ENCODE results near the gene GTPBP4. TPM values are rescaled to one million over a fixed set of nuclear protein-coding genes. Genes with fewer than 3 reads are reported as not detected.

The GTPBP4 gene
- total and polyA plus RNA-seq, 2 of the 13 experiments (the other 11 are each of a cell fraction or from before 2014, with no cell fraction given): 24.1 to 85.5 TPM

- 0 out of 2 replicates have a peak, but pooled peaks have one; percentile 40 for TF ChIP-seq SNAPC4 (CRISPR knock-in tag; IDR thresholded peaks at IDR 0.05)
- TF ChIP-seq ZNF543 (CRISPR knock-in tag; IDR thresholded peaks at IDR 0.05): peak; percentile 47; the same call in 1 of the 2 replicates
- peak; percentile 76 for TF ChIP-seq ZNF589 (CRISPR knock-in tag; conservative IDR thresholded peaks at IDR 0.05)
- TF ChIP-seq ZEB1 (IDR thresholded peaks at IDR 0.05; ENCODE audit: insufficient replicate concordance, low read depth): peak; percentile 32
- no peak for TF ChIP-seq ZNF232 (CRISPR knock-in tag; IDR thresholded peaks at IDR 0.05; ENCODE audit: borderline replicate concordance)
- no peak for TF ChIP-seq U2AF2 (IDR thresholded peaks at IDR 0.05; ENCODE audit: low read depth, low read length)
- TF ChIP-seq HNRNPUL1 (IDR thresholded peaks at IDR 0.05; ENCODE audit: low read depth, low read length): 0 out of 2 replicates have a peak, but pooled peaks have one; percentile 35
- peak; percentile 45; the same call in 1 of the 2 replicates for TF ChIP-seq ZNF768 (CRISPR knock-in tag; IDR thresholded peaks at IDR 0.05)
- peak in 1 of 2 experiments; percentile 89; a peak in 2 of 4 replicates for TF ChIP-seq POLR2A (IDR thresholded peaks at IDR 0.05; ENCODE audit: insufficient read depth in 1 of 2, low read depth in 2 of 2, low read length in 2 of 2)
- TF ChIP-seq ZNF383 (CRISPR knock-in tag; IDR thresholded peaks at IDR 0.05; ENCODE audit: borderline replicate concordance): no peak
- peak; percentile 62 for TF ChIP-seq PHF21A (CRISPR knock-in tag; IDR thresholded peaks at IDR 0.05)
- no peak for TF ChIP-seq MEF2D (CRISPR knock-in tag; IDR thresholded peaks at IDR 0.05)
- TF ChIP-seq XRCC5 (optimal IDR thresholded peaks at IDR 0.05; ENCODE audit: low read length): peak; percentile 40
- TF ChIP-seq ATF6 (CRISPR knock-in tag; conservative IDR thresholded peaks at IDR 0.05): no peak
- TF ChIP-seq ZNF446 (CRISPR knock-in tag; IDR thresholded peaks at IDR 0.05): peak; percentile 76; the same call in 1 of the 2 replicates
- no peak for TF ChIP-seq SNAI1 (CRISPR knock-in tag; IDR thresholded peaks at IDR 0.05; ENCODE audit: borderline replicate concordance)
- peak; percentile 41; the same call in 1 of the 2 replicates for TF ChIP-seq ZBED4 (CRISPR knock-in tag; IDR thresholded peaks at IDR 0.05; ENCODE audit: borderline replicate concordance)
Observed at GRCh38 chr10:1056326-1057105, 68.3 kb downstream of the GTPBP4 start, which contains the start of gene WDR37 (continued).

Data from HepG2 (cell line).